OCI-LY7 (cell line): ENCODE results near the gene AUTS2.

ENCODE experiments used
- EZH2phosphoT487 ChIP-seq: fragments of 200-600 bp; sonication (generic); IDR thresholded peaks from 2 replicates; pipeline ENCODE4 v1.6.1; 2018; ENCODE audit warnings: low read depth, borderline replicate concordance, mild to moderate bottlenecking, mixed run types, antibody characterized with exemption, low read length, moderate library complexity, mixed read lengths
- TF ChIP-seq, protein P1 (sequence below): fragments of 200-600 bp; sonication (generic); conservative IDR thresholded peaks from 2 replicates; pipeline ENCODE4 v1.5.1; 2014; ENCODE audit warnings: mild to moderate bottlenecking, antibody characterized with exemption, low read length, moderate library complexity, mixed read lengths

DNA sequence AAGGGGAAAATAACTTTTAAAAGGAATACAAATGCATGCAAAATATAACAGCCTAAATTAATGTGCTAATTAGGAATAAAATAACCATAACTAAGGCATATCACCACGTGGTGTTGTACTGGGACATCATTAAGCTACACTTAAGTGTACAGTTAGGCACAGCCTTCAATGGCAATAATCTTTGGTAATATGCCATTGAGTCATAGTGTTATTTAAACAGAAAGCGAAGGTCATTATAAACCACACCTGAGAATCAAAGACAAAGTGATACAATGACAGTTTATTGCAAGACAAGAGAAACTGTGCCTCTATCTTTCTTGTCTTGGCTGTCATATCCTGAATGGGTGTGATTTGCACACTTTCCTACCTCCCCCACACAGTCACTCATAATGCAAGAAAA, 30.5 kb upstream of the AUTS2 start:
- TF ChIP-seq, protein P1, sequence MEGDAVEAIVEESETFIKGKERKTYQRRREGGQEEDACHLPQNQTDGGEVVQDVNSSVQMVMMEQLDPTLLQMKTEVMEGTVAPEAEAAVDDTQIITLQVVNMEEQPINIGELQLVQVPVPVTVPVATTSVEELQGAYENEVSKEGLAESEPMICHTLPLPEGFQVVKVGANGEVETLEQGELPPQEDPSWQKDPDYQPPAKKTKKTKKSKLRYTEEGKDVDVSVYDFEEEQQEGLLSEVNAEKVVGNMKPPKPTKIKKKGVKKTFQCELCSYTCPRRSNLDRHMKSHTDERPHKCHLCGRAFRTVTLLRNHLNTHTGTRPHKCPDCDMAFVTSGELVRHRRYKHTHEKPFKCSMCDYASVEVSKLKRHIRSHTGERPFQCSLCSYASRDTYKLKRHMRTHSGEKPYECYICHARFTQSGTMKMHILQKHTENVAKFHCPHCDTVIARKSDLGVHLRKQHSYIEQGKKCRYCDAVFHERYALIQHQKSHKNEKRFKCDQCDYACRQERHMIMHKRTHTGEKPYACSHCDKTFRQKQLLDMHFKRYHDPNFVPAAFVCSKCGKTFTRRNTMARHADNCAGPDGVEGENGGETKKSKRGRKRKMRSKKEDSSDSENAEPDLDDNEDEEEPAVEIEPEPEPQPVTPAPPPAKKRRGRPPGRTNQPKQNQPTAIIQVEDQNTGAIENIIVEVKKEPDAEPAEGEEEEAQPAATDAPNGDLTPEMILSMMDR = no peak
- TF ChIP-seq EZH2phosphoT487 = no peak
